HEK293 (cell line): ENCODE measurements around the gene PLK1.

Experiments used
- CTCF ChIA-PET: fragments of 350-600 bp; formaldehyde crosslinking; extraction: SDS; loops from one replicate; lab custom pipeline; 2021; ENCODE audit warnings: antibody characterized with exemption; lab: Yijun Ruan, JAX
- POLR2A ChIA-PET: fragments of 300-600 bp; formaldehyde crosslinking; extraction: SDS; loops from one replicate; lab custom pipeline; 2020; ENCODE audit warnings: antibody characterized with exemption, inconsistent platforms; lab: Yijun Ruan, JAX
- H3K27ac ChIP-seq: fragments of 200-500 bp; sonication (Bioruptor generic); 2 replicates; pipeline ENCODE4 v1.5.1; 2014; ENCODE audit warnings: low read depth, low read length, control low read depth, inconsistent platforms; ENCODE audit errors: extremely low read depth
- H3K36me3 ChIP-seq, 2 experiments: fragments of 200-500 bp in 1 of 2; sonication (Bioruptor generic) in 1 of 2; 1 replicate in 1 of 2; 2 replicates in 1 of 2; pipeline ENCODE4 v1.5.1; 2014 to 2017; ENCODE audit warnings: inconsistent platforms in 2 of 2, low read length in 2 of 2; ENCODE audit not compliant: control insufficient read depth in 2 of 2, insufficient read depth in 1 of 2
- H3K4me1 ChIP-seq: fragments of 200-500 bp; sonication (Bioruptor generic); 2 replicates; pipeline ENCODE4 v1.5.1; 2014; ENCODE audit warnings: mild to moderate bottlenecking, low read length, inconsistent platforms; ENCODE audit not compliant: control insufficient read depth, insufficient read depth
- H3K4me3 ChIP-seq: 2 replicates; pipeline ENCODE4 v1.5.1; 2011; ENCODE audit warnings: low read depth, mild to moderate bottlenecking, control low read depth, low read length, moderate library complexity
- H3K9me3 ChIP-seq: fragments of 200-500 bp; sonication (Bioruptor generic); 2 replicates; pipeline ENCODE4 v1.5.1; 2014; ENCODE audit warnings: low read depth, low read length, inconsistent platforms; ENCODE audit not compliant: control insufficient read depth, insufficient read depth
- BCL11A ChIP-seq: fragments of 450-650 bp; formaldehyde crosslinking; IDR thresholded peaks from 2 replicates; pipeline ENCODE4 v1.5.1; 2016; ENCODE audit warnings: low read depth, missing biosample characterization, missing genetic modification characterization
- TCF7L2 ChIP-seq: IDR thresholded peaks from 2 replicates; pipeline ENCODE4 v1.6.1; 2011; ENCODE audit warnings: low read depth, mild to moderate bottlenecking, inconsistent platforms, low read length, moderate library complexity, borderline replicate concordance
- ZBTB17 ChIP-seq: fragments of 450-650 bp; formaldehyde crosslinking; IDR thresholded peaks from 2 replicates; pipeline ENCODE4 v1.5.1; 2016; ENCODE audit warnings: missing biosample characterization, missing genetic modification characterization
- ZBTB8A ChIP-seq: fragments of 450-650 bp; formaldehyde crosslinking; IDR thresholded peaks from 2 replicates; pipeline ENCODE4 v1.5.1; 2016; ENCODE audit warnings: missing biosample characterization, missing genetic modification characterization
- ZNF19 ChIP-seq: fragments of 450-650 bp; formaldehyde crosslinking; IDR thresholded peaks from 2 replicates; pipeline ENCODE4; 2016; ENCODE audit warnings: missing biosample characterization, missing genetic modification characterization, low read depth
- ZNF202 ChIP-seq: fragments of 450-650 bp; formaldehyde crosslinking; IDR thresholded peaks from 2 replicates; pipeline ENCODE4 v1.5.1; 2016; ENCODE audit warnings: missing biosample characterization, missing genetic modification characterization, borderline replicate concordance
- ZNF214 ChIP-seq: fragments of 450-650 bp; formaldehyde crosslinking; IDR thresholded peaks from 2 replicates; pipeline ENCODE4 v1.5.1; 2017; ENCODE audit warnings: missing biosample characterization, mild to moderate bottlenecking, missing genetic modification characterization, borderline replicate concordance
- ZNF239 ChIP-seq: fragments of 450-650 bp; formaldehyde crosslinking; IDR thresholded peaks from 2 replicates; pipeline ENCODE4 v1.5.1; 2016; ENCODE audit warnings: missing biosample characterization, missing genetic modification characterization
- ZNF311 ChIP-seq: fragments of 450-650 bp; formaldehyde crosslinking; IDR thresholded peaks from 2 replicates; pipeline ENCODE4 v1.5.1; 2017; ENCODE audit warnings: missing biosample characterization, missing genetic modification characterization, borderline replicate concordance
- ZNF514 ChIP-seq: fragments of 450-650 bp; formaldehyde crosslinking; IDR thresholded peaks from 2 replicates; pipeline ENCODE4 v1.5.1; 2016; ENCODE audit warnings: missing biosample characterization, missing genetic modification characterization
- ZNF530 ChIP-seq: fragments of 450-650 bp; formaldehyde crosslinking; IDR thresholded peaks from 2 replicates; pipeline ENCODE4 v1.5.1; 2016; ENCODE audit warnings: low read depth, missing biosample characterization, missing genetic modification characterization
- ZNF585B ChIP-seq: fragments of 450-650 bp; formaldehyde crosslinking; IDR thresholded peaks from 2 replicates; pipeline ENCODE4 v1.5.1; 2016; ENCODE audit warnings: missing biosample characterization, missing genetic modification characterization
- ZNF654 ChIP-seq: fragments of 450-650 bp; formaldehyde crosslinking; IDR thresholded peaks from 2 replicates; pipeline ENCODE4 v1.5.1; 2016; ENCODE audit warnings: low read depth, missing biosample characterization, missing genetic modification characterization
- ZNF76 ChIP-seq: fragments of 450-650 bp; formaldehyde crosslinking; IDR thresholded peaks from 2 replicates; pipeline ENCODE4; 2016; ENCODE audit warnings: low read depth, missing biosample characterization, missing genetic modification characterization, borderline replicate concordance
- ZNF776 ChIP-seq: fragments of 450-650 bp; formaldehyde crosslinking; IDR thresholded peaks from 2 replicates; pipeline ENCODE4 v1.5.0; 2017; ENCODE audit warnings: missing biosample characterization, missing genetic modification characterization, borderline replicate concordance
- ZSCAN4 ChIP-seq: fragments of 450-650 bp; formaldehyde crosslinking; IDR thresholded peaks from 2 replicates; pipeline ENCODE4 v1.5.1; 2017; ENCODE audit warnings: missing biosample characterization, missing genetic modification characterization
- ZSCAN5A ChIP-seq: fragments of 450-650 bp; formaldehyde crosslinking; IDR thresholded peaks from 2 replicates; pipeline ENCODE4 v1.5.1; 2016; ENCODE audit warnings: missing biosample characterization, missing genetic modification characterization
- TF ChIP-seq, protein P1 (sequence below): fragments of 450-650 bp; formaldehyde crosslinking; IDR thresholded peaks from 2 replicates; pipeline ENCODE4 v1.5.1; 2016; ENCODE audit warnings: missing biosample characterization, missing genetic modification characterization
- TF ChIP-seq, protein P2 (sequence below): fragments of 450-650 bp; formaldehyde crosslinking; IDR thresholded peaks from 2 replicates; pipeline ENCODE4 v1.5.1; 2016; ENCODE audit warnings: missing biosample characterization, missing genetic modification characterization, low read depth
- TF ChIP-seq, protein P3 (sequence below): fragments of 450-650 bp; formaldehyde crosslinking; IDR thresholded peaks from 2 replicates; pipeline ENCODE4 v1.5.1; 2016; ENCODE audit warnings: missing biosample characterization, missing genetic modification characterization
- TF ChIP-seq, protein P4 (sequence below): sonication (generic); formaldehyde crosslinking; IDR thresholded peaks from 2 replicates; pipeline ENCODE4 v1.8.1; 2022; ENCODE audit warnings: mild to moderate bottlenecking, moderate library complexity, missing genetic modification reagents
- TF ChIP-seq, protein P5 (sequence below): IDR thresholded peaks from 2 replicates; pipeline ENCODE4 v1.6.1; 2011; ENCODE audit warnings: mild to moderate bottlenecking, low read depth, low read length, borderline replicate concordance

PLK1 gene

DNA sequence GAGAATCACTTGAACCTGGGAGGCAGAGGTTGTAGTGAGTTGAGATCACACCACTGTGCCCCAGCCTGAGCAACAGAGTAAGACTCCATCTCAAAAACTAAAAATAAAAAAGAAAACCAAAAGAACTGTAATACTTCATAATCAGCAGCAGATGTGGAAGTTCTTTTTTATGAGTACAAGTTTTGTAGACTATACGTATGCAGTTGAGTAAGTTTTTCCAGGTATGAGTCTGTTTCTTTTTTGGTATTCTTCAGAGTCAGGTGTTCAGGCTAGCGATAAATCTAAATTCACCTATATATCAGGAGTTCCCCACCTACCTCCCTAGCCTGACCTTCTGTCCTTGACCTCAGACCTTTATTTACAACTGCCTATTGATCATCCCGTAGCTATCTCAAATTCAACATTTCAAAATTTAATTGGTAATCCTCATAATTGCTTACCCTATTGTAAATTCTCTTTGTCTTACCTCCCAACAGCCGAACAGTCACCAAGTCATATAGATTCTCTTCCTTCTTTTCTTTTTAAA is 26.7 kb upstream of the PLK1 start (continued):
- TF ChIP-seq ZNF311 (tag by site-specific recombination) = no peak
- no peak for TF ChIP-seq ZNF239 (tag by site-specific recombination)

DNA sequence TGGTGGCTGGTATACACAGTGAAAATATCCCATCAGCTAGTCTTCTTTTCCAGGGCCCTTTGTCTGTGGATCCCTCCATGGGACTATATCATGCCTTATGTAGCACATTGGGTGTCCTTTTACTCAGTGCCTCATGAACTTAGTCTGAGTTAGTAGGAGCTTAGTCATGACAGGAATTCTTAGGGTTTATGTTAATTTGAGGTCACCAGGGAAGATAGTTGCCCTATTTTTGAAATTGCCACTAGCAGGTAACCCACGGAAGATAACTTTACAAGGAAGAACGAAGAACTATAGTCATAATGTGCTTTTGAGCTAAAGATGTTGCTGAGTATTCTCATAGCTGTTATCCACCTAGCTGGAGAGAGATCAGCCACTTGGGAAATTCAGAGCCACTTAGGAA is 14.8 kb upstream of the PLK1 start:
- POLR2A ChIA-PET = interaction anchor here (1.0 kb wide), 1 partner anchor 15 kb away, joined by 3 read pairs; no protein-coding TSS in a partner anchor
- TF ChIP-seq ZNF311 (tag by site-specific recombination) (no peak), ZNF214 (no peak), ZNF585B (tag by site-specific recombination) (no peak), ZNF530 (tag by site-specific recombination) (no peak), ZNF19 (no peak), BCL11A (tag by site-specific recombination) (no peak), ZBTB17 (tag by site-specific recombination) (no peak), ZNF776 (tag by site-specific recombination) (no peak)
- TF ChIP-seq, protein P1, sequence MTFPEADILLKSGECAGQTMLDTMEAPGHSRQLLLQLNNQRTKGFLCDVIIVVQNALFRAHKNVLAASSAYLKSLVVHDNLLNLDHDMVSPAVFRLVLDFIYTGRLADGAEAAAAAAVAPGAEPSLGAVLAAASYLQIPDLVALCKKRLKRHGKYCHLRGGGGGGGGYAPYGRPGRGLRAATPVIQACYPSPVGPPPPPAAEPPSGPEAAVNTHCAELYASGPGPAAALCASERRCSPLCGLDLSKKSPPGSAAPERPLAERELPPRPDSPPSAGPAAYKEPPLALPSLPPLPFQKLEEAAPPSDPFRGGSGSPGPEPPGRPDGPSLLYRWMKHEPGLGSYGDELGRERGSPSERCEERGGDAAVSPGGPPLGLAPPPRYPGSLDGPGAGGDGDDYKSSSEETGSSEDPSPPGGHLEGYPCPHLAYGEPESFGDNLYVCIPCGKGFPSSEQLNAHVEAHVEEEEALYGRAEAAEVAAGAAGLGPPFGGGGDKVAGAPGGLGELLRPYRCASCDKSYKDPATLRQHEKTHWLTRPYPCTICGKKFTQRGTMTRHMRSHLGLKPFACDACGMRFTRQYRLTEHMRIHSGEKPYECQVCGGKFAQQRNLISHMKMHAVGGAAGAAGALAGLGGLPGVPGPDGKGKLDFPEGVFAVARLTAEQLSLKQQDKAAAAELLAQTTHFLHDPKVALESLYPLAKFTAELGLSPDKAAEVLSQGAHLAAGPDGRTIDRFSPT (tag by site-specific recombination) = no peak
- TF ChIP-seq, protein P2, sequence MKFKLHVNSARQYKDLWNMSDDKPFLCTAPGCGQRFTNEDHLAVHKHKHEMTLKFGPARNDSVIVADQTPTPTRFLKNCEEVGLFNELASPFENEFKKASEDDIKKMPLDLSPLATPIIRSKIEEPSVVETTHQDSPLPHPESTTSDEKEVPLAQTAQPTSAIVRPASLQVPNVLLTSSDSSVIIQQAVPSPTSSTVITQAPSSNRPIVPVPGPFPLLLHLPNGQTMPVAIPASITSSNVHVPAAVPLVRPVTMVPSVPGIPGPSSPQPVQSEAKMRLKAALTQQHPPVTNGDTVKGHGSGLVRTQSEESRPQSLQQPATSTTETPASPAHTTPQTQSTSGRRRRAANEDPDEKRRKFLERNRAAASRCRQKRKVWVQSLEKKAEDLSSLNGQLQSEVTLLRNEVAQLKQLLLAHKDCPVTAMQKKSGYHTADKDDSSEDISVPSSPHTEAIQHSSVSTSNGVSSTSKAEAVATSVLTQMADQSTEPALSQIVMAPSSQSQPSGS (tag by site-specific recombination) = no peak
- TF ChIP-seq, protein P3, sequence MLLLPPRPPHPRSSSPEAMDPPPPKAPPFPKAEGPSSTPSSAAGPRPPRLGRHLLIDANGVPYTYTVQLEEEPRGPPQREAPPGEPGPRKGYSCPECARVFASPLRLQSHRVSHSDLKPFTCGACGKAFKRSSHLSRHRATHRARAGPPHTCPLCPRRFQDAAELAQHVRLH (tag by site-specific recombination) = no peak
- H3K36me3 ChIP-seq = peaks cover 23 to 98% of the 10 kb centered on the region in 2 experiments
- H3K27ac ChIP-seq = no peak overlapping the region
- H3K4me3 ChIP-seq = no peak overlapping the region
- no peaks in the 10 kb centered on the region for H3K9me3 ChIP-seq
- CTCF ChIA-PET = interaction anchor here (3.4 kb wide), 1 partner anchor 14 kb away, joined by 14 read pairs; the partner anchor contains the start of gene PLK1
- no peaks in the 10 kb centered on the region for H3K4me1 ChIP-seq

DNA sequence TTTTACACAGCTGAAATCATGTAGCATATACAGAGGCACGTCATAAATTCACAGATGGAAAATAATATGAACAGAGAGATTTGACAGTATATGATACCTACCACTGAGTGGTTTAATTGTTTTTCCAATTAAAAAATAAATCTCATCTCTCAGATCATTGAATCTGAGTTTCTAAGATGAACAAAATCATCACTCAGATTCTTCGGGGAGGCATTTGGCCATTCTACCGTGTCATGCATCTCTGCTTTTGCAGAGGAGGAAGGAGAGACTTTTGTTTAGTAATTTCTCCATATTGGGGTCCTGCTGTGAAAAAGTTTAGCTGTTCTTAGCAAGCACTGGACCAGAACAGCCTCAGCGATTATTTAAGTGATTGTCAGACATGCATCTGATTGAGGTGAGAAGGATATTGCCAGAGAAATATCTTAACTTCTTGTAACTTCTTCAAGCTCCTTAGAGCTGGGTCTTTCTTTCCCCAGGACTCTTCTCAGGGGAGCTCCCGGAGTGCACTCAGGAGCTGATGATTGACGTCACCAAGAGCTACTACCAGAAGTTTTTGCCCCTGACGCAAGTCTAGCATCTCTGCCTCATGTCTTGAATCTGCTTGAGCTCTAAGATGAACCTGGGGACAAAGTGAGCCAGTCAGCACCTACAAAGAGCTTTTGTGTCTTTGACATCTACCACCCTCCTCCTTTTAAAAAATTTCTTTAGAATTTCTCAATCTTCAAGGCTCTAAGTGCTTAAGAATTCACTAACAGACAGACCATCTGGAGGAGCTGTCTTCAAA is 11.9 kb upstream of the PLK1 start:
- CTCF ChIA-PET = interaction anchor here (1.4 kb wide), 1 partner anchor 12 kb away, joined by 6 read pairs; the partner anchor contains the start of gene PLK1
- no peak for TF ChIP-seq ZSCAN4 (tag by site-specific recombination)
- no peak for TF ChIP-seq TCF7L2
- no peak for TF ChIP-seq ZNF654 (tag by site-specific recombination)
- TF ChIP-seq ZNF514 (tag by site-specific recombination) = no peak
- no peak for TF ChIP-seq ZBTB8A
- TF ChIP-seq, protein P4, sequence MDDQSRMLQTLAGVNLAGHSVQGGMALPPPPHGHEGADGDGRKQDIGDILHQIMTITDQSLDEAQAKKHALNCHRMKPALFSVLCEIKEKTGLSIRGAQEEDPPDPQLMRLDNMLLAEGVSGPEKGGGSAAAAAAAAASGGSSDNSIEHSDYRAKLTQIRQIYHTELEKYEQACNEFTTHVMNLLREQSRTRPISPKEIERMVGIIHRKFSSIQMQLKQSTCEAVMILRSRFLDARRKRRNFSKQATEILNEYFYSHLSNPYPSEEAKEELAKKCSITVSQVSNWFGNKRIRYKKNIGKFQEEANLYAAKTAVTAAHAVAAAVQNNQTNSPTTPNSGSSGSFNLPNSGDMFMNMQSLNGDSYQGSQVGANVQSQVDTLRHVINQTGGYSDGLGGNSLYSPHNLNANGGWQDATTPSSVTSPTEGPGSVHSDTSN (CRISPR knock-in tag) = no peak
- TF ChIP-seq, protein P5, sequence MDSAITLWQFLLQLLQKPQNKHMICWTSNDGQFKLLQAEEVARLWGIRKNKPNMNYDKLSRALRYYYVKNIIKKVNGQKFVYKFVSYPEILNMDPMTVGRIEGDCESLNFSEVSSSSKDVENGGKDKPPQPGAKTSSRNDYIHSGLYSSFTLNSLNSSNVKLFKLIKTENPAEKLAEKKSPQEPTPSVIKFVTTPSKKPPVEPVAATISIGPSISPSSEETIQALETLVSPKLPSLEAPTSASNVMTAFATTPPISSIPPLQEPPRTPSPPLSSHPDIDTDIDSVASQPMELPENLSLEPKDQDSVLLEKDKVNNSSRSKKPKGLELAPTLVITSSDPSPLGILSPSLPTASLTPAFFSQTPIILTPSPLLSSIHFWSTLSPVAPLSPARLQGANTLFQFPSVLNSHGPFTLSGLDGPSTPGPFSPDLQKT = no peak
- TF ChIP-seq ZNF202 = no peak
- TF ChIP-seq ZNF76 = no peak
- TF ChIP-seq ZSCAN5A (tag by site-specific recombination) = no peak

More for the DNA sequence above, 11.9 kb upstream of the PLK1 start:
- POLR2A ChIA-PET = interaction anchor here (0.9 kb wide), 1 partner anchor 13 kb away, joined by 3 read pairs; no protein-coding TSS in a partner anchor
- H3K27ac ChIP-seq = no peak overlapping the region
- H3K4me1 ChIP-seq = no peaks in the 10 kb centered on the region
- no peak overlapping the region for H3K4me3 ChIP-seq
- peaks cover 11 to 96% of the 10 kb centered on the region in 2 experiments for H3K36me3 ChIP-seq
- H3K9me3 ChIP-seq = no peaks in the 10 kb centered on the region
